Measurements from ENCODE around the gene GCDH. TPM values are rescaled to one million over a fixed set of nuclear protein-coding genes. Genes with fewer than 3 reads are reported as not detected.

The GCDH gene
- total RNA-seq, 1 experiment from 2014 or later, result 53.2 TPM

- Mint-ChIP-seq H3K27me3 (ENCODE audit: low read depth) (no peaks in the 10 kb centered on the region; the same call in 1 of the 2 replicates), H3K27ac (no peak overlapping the region), H3K4me3 (no peak overlapping the region), H3K36me3 (ENCODE audit: insufficient read depth in 1 of 3, low read depth in 3 of 3) (peaks cover 37 to 62% (median 52%) of the 10 kb centered on the region in 3 experiments; a peak in 6 of 7 replicates), H3K4me1 (peaks cover 10 to 13% of the 10 kb centered on the region in 2 experiments), H3K9me3 (no peaks in the 10 kb centered on the region)
- Histone ChIP-seq H2BK15ac (ENCODE audit: low read depth, low read length) (no peak overlapping the region), H3K23me2 (ENCODE audit: insufficient read length, low read depth, low read length, poor library complexity, severe bottlenecking) (peaks cover 4% of the 10 kb centered on the region), H3K9ac (ENCODE audit: extremely low read depth, insufficient read length, low read length) (no peak overlapping the region), H4K20me1 (ENCODE audit: control insufficient read depth, insufficient read depth, insufficient read length) (peaks cover 5% of the 10 kb centered on the region), H3K14ac (ENCODE audit: insufficient read depth, low read length) (no peak overlapping the region), H3K18ac (ENCODE audit: insufficient read length, low read depth, low read length) (no peak overlapping the region), H3K23ac (ENCODE audit: insufficient read length, low read depth, low read length) (no peak overlapping the region), H3K9me3 (ENCODE audit: control insufficient read depth, low read depth, low read length) (no peaks in the 10 kb centered on the region), H3K79me1 (ENCODE audit: insufficient read depth, low read depth, low read length, poor library complexity, severe bottlenecking) (peaks cover 6% of the 10 kb centered on the region), H3K4me2 (ENCODE audit: insufficient read depth, insufficient read length, low read length) (no peak overlapping the region), H3T11ph (ENCODE audit: low read length) (no peak overlapping the region), H3K79me2 (ENCODE audit: insufficient read depth, low read length) (peaks cover 9% of the 10 kb centered on the region; the same call in 1 of the 2 replicates), H4K5ac (ENCODE audit: insufficient read length, low read depth, low read length) (no peak overlapping the region), H2BK12ac (ENCODE audit: insufficient read length, low read depth, low read length) (no peak overlapping the region), H3K4ac (ENCODE audit: low read depth, low read length) (no peak overlapping the region), H3K27ac (ENCODE audit: insufficient read length, low read depth, low read length) (no peak overlapping the region), H4K91ac (ENCODE audit: insufficient read length, low read depth, low read length) (no peak overlapping the region), H2AK5ac (ENCODE audit: insufficient read length, low read length) (no peak overlapping the region), H3K27me3 (ENCODE audit: insufficient read depth, low read length) (no peaks in the 10 kb centered on the region), H3K4me1 (ENCODE audit: insufficient read depth, low read length) (no peaks in the 10 kb centered on the region), H2BK120ac (ENCODE audit: low read depth, low read length, poor library complexity, severe bottlenecking) (no peak overlapping the region), H4K8ac (replicated peaks; ENCODE audit: insufficient read length, low read depth, low read length) (no peak overlapping the region), H2AFZ (ENCODE audit: low read length) (no peak overlapping the region), H2BK20ac (ENCODE audit: low read depth, low read length, poor library complexity, severe bottlenecking) (no peak overlapping the region), H3K56ac (ENCODE audit: insufficient read length, low read depth, low read length) (no peak overlapping the region), H2BK5ac (ENCODE audit: insufficient read length, low read length) (no peak overlapping the region)
- TF ChIP-seq, protein P1, sequence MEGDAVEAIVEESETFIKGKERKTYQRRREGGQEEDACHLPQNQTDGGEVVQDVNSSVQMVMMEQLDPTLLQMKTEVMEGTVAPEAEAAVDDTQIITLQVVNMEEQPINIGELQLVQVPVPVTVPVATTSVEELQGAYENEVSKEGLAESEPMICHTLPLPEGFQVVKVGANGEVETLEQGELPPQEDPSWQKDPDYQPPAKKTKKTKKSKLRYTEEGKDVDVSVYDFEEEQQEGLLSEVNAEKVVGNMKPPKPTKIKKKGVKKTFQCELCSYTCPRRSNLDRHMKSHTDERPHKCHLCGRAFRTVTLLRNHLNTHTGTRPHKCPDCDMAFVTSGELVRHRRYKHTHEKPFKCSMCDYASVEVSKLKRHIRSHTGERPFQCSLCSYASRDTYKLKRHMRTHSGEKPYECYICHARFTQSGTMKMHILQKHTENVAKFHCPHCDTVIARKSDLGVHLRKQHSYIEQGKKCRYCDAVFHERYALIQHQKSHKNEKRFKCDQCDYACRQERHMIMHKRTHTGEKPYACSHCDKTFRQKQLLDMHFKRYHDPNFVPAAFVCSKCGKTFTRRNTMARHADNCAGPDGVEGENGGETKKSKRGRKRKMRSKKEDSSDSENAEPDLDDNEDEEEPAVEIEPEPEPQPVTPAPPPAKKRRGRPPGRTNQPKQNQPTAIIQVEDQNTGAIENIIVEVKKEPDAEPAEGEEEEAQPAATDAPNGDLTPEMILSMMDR (conservative IDR thresholded peaks at IDR 0.05), result no peak
- DNase-seq, result no peak
- no CpG with 5 or more reads among the region's 19 CpGs for WGBS (ENCODE audit: extremely low coverage, insufficient read length, low lambda C conversion rate)
These were observed 39.2 kb downstream of the GCDH start for GRCh38 chr19:12930002-12930645.

Data from H9 (cell line).